DOHH2 (cell line): ENCODE data around the gene SSPN.

Source experiments
- H3F3A ChIP-seq: fragments of 200-600 bp; sonication (generic), shearing (Covaris generic); 2 replicates; pipeline ENCODE4 v1.6.0; 2016; ENCODE audit warnings: antibody characterized with exemption, mild to moderate bottlenecking; ENCODE audit not compliant: control insufficient read depth, insufficient read depth
- H3K27ac ChIP-seq: fragments of 200-600 bp; sonication (generic); 2 replicates; pipeline ENCODE4 v1.5.1; 2014; ENCODE audit warnings: low read depth, mild to moderate bottlenecking, low read length, moderate library complexity
- H3K27me3 ChIP-seq: fragments of 200-600 bp; sonication (generic); 2 replicates; pipeline ENCODE4 v1.6.1; 2014; ENCODE audit warnings: mild to moderate bottlenecking, low read length, mixed read lengths; ENCODE audit not compliant: control insufficient read depth
- H3K36me3 ChIP-seq: fragments of 200-600 bp; sonication (generic); 2 replicates; pipeline ENCODE4 v1.6.1; 2014; ENCODE audit warnings: mild to moderate bottlenecking, low read length, moderate library complexity, mixed read lengths; ENCODE audit not compliant: control insufficient read depth
- H3K4me1 ChIP-seq: fragments of 200-600 bp; sonication (generic); 2 replicates; pipeline ENCODE4 v1.6.1; 2014; ENCODE audit warnings: mild to moderate bottlenecking, low read length, mixed read lengths; ENCODE audit not compliant: control insufficient read depth
- H3K4me2 ChIP-seq: fragments of 200-600 bp; sonication (generic); 2 replicates; pipeline ENCODE4 v1.6.0; 2014; ENCODE audit warnings: mild to moderate bottlenecking, low read length, moderate library complexity
- H3K4me3 ChIP-seq: fragments of 200-600 bp; sonication (generic); 2 replicates; pipeline ENCODE4 v1.5.1; 2014; ENCODE audit warnings: mild to moderate bottlenecking, low read length, mixed read lengths
- H3K79me2 ChIP-seq: fragments of 200-600 bp; sonication (generic); 2 replicates; pipeline ENCODE4 v1.6.1; 2014; ENCODE audit warnings: mild to moderate bottlenecking, low read length, mixed read lengths; ENCODE audit not compliant: control insufficient read depth
- H3K9me2 ChIP-seq: fragments of 200-600 bp; sonication (generic); replicated peaks from 2 replicates; pipeline ENCODE4 v1.6.1; 2014; ENCODE audit warnings: mild to moderate bottlenecking, low read length, mixed read lengths; ENCODE audit not compliant: control insufficient read depth
- H3K9me3 ChIP-seq: fragments of 200-600 bp; sonication (generic); 2 replicates; pipeline ENCODE4 v1.6.1; 2014; ENCODE audit warnings: antibody characterized with exemption, low read length, mixed read lengths; ENCODE audit not compliant: control insufficient read depth, insufficient read depth
- H4K20me1 ChIP-seq: fragments of 200-600 bp; sonication (generic); 2 replicates; pipeline ENCODE4 v1.6.0; 2014; ENCODE audit warnings: low read depth, mild to moderate bottlenecking, antibody characterized with exemption, low read length, moderate library complexity; ENCODE audit not compliant: control insufficient read depth, insufficient read depth
- EZH2phosphoT487 ChIP-seq: fragments of 200-600 bp; sonication (generic); IDR thresholded peaks from 2 replicates; pipeline ENCODE4 v1.6.1; 2017; ENCODE audit warnings: borderline replicate concordance, mild to moderate bottlenecking, antibody characterized with exemption, low read length, moderate library complexity, mixed read lengths
- TF ChIP-seq, protein P1 (sequence below): fragments of 200-600 bp; sonication (generic); IDR thresholded peaks from one replicate; pipeline ENCODE4 v1.5.1; 2014; ENCODE audit warnings: antibody characterized with exemption, mild to moderate bottlenecking, low read depth, low read length; ENCODE audit not compliant: poor library complexity, severe bottlenecking

The SSPN gene

DNA sequence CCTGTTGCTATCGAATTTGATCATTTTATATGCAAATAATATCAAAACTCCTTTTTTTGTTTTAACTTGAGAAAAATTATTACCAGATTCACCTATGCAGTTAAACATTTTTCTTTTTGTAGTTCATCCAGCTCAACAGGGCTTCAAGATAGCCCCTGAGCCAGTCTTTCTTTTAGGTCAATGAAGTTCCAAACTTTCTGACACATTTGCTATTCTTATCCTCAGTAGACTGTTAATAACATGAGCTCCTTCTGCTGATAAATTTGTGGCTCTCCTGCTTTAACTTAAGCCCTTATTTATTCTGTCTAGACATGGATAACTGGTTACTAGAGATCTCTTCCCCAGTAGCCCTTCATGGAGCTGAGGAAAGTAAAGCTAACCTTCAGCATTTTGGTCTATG, 33.2 kb upstream of the SSPN start:
- Histone ChIP-seq H3K36me3 (no peaks in the 10 kb centered on the region), H3K9me2 (no peaks in the 10 kb centered on the region), H3K79me2 (no peaks in the 10 kb centered on the region), H3K27ac (no peak overlapping the region), H3K4me1 (peaks cover 14% of the 10 kb centered on the region), H3K4me3 (no peak overlapping the region), H3K4me2 (no peak overlapping the region), H3K9me3 (no peaks in the 10 kb centered on the region), H4K20me1 (no peaks in the 10 kb centered on the region), H3F3A (peaks cover 4% of the 10 kb centered on the region), H3K27me3 (peaks cover 78% of the 10 kb centered on the region)
- TF ChIP-seq, protein P1, sequence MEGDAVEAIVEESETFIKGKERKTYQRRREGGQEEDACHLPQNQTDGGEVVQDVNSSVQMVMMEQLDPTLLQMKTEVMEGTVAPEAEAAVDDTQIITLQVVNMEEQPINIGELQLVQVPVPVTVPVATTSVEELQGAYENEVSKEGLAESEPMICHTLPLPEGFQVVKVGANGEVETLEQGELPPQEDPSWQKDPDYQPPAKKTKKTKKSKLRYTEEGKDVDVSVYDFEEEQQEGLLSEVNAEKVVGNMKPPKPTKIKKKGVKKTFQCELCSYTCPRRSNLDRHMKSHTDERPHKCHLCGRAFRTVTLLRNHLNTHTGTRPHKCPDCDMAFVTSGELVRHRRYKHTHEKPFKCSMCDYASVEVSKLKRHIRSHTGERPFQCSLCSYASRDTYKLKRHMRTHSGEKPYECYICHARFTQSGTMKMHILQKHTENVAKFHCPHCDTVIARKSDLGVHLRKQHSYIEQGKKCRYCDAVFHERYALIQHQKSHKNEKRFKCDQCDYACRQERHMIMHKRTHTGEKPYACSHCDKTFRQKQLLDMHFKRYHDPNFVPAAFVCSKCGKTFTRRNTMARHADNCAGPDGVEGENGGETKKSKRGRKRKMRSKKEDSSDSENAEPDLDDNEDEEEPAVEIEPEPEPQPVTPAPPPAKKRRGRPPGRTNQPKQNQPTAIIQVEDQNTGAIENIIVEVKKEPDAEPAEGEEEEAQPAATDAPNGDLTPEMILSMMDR: no peak
- TF ChIP-seq EZH2phosphoT487: no peak

DNA sequence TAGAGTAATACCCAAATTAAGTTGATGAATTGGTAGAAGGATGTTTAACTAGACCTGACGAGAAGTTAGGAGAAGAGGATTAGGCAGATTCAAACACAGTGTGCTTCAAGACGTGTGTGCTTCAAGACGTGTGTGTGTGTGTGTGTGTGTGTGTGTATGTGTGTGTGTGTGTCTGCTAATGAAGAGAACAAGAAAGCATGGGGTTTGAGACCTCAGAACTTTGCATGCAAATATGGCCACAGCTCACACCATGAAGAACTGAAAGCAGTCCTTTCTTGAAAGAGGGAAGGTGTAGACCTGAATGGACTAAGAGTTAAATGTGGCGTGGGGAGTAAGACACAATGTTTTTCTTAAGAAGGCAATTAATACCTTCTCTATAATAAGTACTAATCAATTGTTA, 32.5 kb upstream of the SSPN start:
- no peak overlapping the region for H3K4me2 ChIP-seq
- no peaks in the 10 kb centered on the region for H3K79me2 ChIP-seq
- no peaks in the 10 kb centered on the region for H3K9me3 ChIP-seq
- no peaks in the 10 kb centered on the region for H3K9me2 ChIP-seq
- H3F3A ChIP-seq: no peaks in the 10 kb centered on the region
- no peak overlapping the region for H3K27ac ChIP-seq
- H3K27me3 ChIP-seq: peaks cover 75% of the 10 kb centered on the region
- peaks cover 8% of the 10 kb centered on the region for H3K4me1 ChIP-seq
- TF ChIP-seq, protein P1: no peak
- TF ChIP-seq EZH2phosphoT487: no peak
- H3K4me3 ChIP-seq: no peak overlapping the region
- no peaks in the 10 kb centered on the region for H3K36me3 ChIP-seq
- no peaks in the 10 kb centered on the region for H4K20me1 ChIP-seq

DNA sequence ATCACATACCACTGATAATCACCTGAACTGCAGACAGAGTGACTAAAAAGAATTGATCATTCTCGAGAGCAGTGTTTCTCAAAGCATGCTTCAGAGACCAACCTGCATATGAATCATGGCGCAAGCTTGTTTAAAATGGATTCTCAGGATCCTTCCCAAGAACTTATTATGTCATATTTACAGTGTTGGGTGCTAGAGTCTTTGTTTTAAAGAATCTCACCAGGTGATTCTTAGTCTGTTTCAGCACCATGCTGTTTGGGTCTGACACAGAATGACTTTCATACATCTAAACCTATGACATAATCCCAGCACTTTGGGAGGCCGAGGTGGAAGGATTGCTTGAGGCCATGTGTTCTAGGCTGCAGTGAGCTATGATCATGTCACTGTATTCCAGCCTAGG, 31.3 kb upstream of the SSPN start:
- no peaks in the 10 kb centered on the region for H3K36me3 ChIP-seq
- TF ChIP-seq EZH2phosphoT487: no peak
- TF ChIP-seq, protein P1: no peak

DNA sequence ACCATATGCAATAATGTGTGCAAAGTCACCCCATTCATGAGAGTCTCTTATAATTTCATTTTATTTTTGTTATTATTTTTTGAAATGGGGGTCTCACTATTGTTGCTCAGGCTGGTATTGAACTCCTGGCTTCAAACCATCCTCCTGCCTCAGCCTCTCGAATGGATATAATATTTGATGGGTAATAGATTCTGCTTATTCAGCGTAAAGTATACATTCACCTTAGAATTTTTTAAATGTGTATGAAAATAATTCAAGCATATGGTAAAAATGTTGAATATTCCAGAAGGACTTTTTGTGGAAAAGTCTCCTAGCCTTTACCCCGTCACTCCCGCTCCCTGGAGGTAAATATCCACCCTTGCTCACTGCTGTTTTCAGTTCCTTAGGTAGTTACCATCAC, 23.4 kb upstream of the SSPN start:
- Histone ChIP-seq H3K4me1 (no peaks in the 10 kb centered on the region), H3K36me3 (no peaks in the 10 kb centered on the region), H4K20me1 (peaks cover 4% of the 10 kb centered on the region; the same call in 1 of the 2 replicates), H3K79me2 (no peaks in the 10 kb centered on the region), H3K4me3 (no peak overlapping the region), H3K27ac (no peak overlapping the region), H3K9me3 (no peaks in the 10 kb centered on the region), H3F3A (no peaks in the 10 kb centered on the region), H3K9me2 (no peaks in the 10 kb centered on the region), H3K27me3 (peaks cover 48% of the 10 kb centered on the region), H3K4me2 (no peak overlapping the region)
- TF ChIP-seq, protein P1: no peak
- TF ChIP-seq EZH2phosphoT487: no peak

More for the DNA sequence above, 31.3 kb upstream of the SSPN start:
- Histone ChIP-seq H3K4me3 (no peak overlapping the region), H3F3A (no peaks in the 10 kb centered on the region), H3K79me2 (no peaks in the 10 kb centered on the region), H3K27me3 (peaks cover 68% of the 10 kb centered on the region), H3K4me2 (no peak overlapping the region), H3K27ac (no peak overlapping the region), H3K9me2 (no peaks in the 10 kb centered on the region), H3K9me3 (no peaks in the 10 kb centered on the region), H3K4me1 (no peaks in the 10 kb centered on the region), H4K20me1 (no peaks in the 10 kb centered on the region)
